B cell (primary cell): ENCODE measurements around the gene LONP1.

Experiments
- EZH2 ChIP-seq: IDR thresholded peaks from 2 replicates; pipeline ENCODE4 v1.6.1; 2012; ENCODE audit warnings: borderline replicate concordance, low read depth, mild to moderate bottlenecking, moderate library complexity, low read length; ENCODE audit not compliant: insufficient read depth, poor library complexity, severe bottlenecking
- TF ChIP-seq, protein P1 (sequence below): fragments of 200-600 bp; IDR thresholded peaks from one replicate; pipeline ENCODE4 v1.8.0; 2022; ENCODE audit warnings: antibody characterized with exemption, mild to moderate bottlenecking

DNA sequence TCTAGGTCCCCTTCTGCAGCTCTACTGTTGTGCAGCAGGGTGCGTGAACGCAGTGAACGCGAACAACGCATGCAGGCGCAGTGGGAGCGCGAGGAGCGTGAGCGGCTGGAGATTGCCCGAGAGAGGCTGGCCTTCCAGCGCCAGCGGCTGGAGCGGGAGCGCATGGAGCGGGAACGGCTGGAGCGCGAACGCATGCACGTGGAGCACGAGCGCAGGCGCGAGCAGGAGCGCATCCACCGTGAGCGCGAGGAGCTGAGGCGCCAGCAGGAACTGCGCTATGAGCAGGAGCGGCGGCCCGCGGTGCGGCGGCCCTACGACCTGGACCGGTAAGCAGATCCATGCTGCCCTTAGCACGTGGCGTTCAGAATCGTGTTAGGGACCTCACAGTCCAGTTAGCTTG, 58.5 kb downstream of the LONP1 start:
- TF ChIP-seq, protein P1, sequence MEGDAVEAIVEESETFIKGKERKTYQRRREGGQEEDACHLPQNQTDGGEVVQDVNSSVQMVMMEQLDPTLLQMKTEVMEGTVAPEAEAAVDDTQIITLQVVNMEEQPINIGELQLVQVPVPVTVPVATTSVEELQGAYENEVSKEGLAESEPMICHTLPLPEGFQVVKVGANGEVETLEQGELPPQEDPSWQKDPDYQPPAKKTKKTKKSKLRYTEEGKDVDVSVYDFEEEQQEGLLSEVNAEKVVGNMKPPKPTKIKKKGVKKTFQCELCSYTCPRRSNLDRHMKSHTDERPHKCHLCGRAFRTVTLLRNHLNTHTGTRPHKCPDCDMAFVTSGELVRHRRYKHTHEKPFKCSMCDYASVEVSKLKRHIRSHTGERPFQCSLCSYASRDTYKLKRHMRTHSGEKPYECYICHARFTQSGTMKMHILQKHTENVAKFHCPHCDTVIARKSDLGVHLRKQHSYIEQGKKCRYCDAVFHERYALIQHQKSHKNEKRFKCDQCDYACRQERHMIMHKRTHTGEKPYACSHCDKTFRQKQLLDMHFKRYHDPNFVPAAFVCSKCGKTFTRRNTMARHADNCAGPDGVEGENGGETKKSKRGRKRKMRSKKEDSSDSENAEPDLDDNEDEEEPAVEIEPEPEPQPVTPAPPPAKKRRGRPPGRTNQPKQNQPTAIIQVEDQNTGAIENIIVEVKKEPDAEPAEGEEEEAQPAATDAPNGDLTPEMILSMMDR, result no peak
- no peak for TF ChIP-seq EZH2
